HG03457 (cell line): ENCODE results near the gene THAP7.

Experiments used
- ATAC-seq: cut with Tn5 transposase; IDR thresholded peaks from one replicate; pipeline ENCODE4 v1.9.1; 2021; ENCODE audit warnings: moderate number of reproducible peaks; ENCODE audit not compliant: unreplicated experiment

THAP7 gene

GRCh38 chr22:21031545-21032036 is 29.7 kb upstream of the THAP7 start:
- ATAC-seq, result no peak

GRCh38 chr22:21030621-21031544 is 29.0 kb upstream of the THAP7 start:
- no peak for ATAC-seq

GRCh38 chr22:21030032-21030431 is 28.1 kb upstream of the THAP7 start:
- no peak for ATAC-seq

- no peak for ATAC-seq
These were observed 27.6 kb upstream of the THAP7 start for GRCh38 chr22:21029486-21030025.

GRCh38 chr22:21028277-21029251 is 26.6 kb upstream of the THAP7 start:
- ATAC-seq, result no peak

GRCh38 chr22:21026783-21027692 is 25.1 kb upstream of the THAP7 start:
- ATAC-seq, result no peak

GRCh38 chr22:21025763-21026755 is 24.1 kb upstream of the THAP7 start:
- ATAC-seq, result no peak

- ATAC-seq, result no peak
These were observed 23.3 kb upstream of the THAP7 start for GRCh38 chr22:21025266-21025665.

GRCh38 chr22:21022955-21023614 is 21.2 kb upstream of the THAP7 start:
- ATAC-seq, result no peak

GRCh38 chr22:21022507-21022906 is 20.6 kb upstream of the THAP7 start:
- ATAC-seq, result no peak

- ATAC-seq, result no peak
These were observed 19.0 kb upstream of the THAP7 start for GRCh38 chr22:21020802-21021429.

GRCh38 chr22:21018314-21018713 is 16.4 kb upstream of the THAP7 start:
- no peak for ATAC-seq

- ATAC-seq, result no peak
These were observed 14.9 kb upstream of the THAP7 start for GRCh38 chr22:21016644-21017420.

- ATAC-seq, result no peak
These were observed 13.6 kb upstream of the THAP7 start for GRCh38 chr22:21015466-21016006.

- ATAC-seq, result no peak
These were observed 13.0 kb upstream of the THAP7 start, which contains the start of gene P2RX6 for GRCh38 chr22:21014726-21015465. TSS of gene P2RX6 (plus strand) at chr22:21015165. CDS start at chr22:21015175, 10 bp downstream.

GRCh38 chr22:21014202-21014725 is 12.3 kb upstream of the THAP7 start:
- peak; percentile 75 for ATAC-seq
